ENCODE results near the gene PPY. TPM values are rescaled to one million over a fixed set of nuclear protein-coding genes. Genes with fewer than 3 reads are reported as not detected.

Gene PPY
- total and polyA plus RNA-seq, 7 donors, result not detected

- Histone ChIP-seq H3K4me3 (no peak overlapping the region), H3K36me3 (ENCODE audit: insufficient read depth in 1 of 2, low read depth in 1 of 2) (no peaks in the 10 kb centered on the region), H3K9me3 (no peaks in the 10 kb centered on the region), H3K4me1 (no peaks in the 10 kb centered on the region), H3K27ac (no peak overlapping the region), H3K27me3 (ENCODE audit: insufficient read depth in 3 of 3, low read length in 2 of 3) (peaks cover 0 to 60% (median 29%) of the 10 kb centered on the region in 3 donors)
- intact Hi-C loops (cut with DNase I), result no loop called here
- 7 to 12% (median 8%) methylated on average over 19 of the region's 19 CpGs for WGBS, 3 donors
- no peak for DNase-seq
- ATAC-seq, result no peak
- no peak for TF ChIP-seq CTCF (IDR thresholded peaks at IDR 0.05)
Observed at GRCh38 chr17:43952351-43952723, 10.1 kb upstream of the PPY start.

- no peak for DNase-seq
- H3K4me3 ChIP-seq, result no peak overlapping the region
- ATAC-seq, result no peak
- H3K36me3 ChIP-seq (ENCODE audit: insufficient read depth in 1 of 2, low read depth in 1 of 2), result no peaks in the 10 kb centered on the region
- H3K27me3 ChIP-seq (ENCODE audit: insufficient read depth in 3 of 3, low read length in 2 of 3), result peaks cover 0 to 60% (median 29%) of the 10 kb centered on the region in 3 donors
- intact Hi-C loops (cut with DNase I), result no loop called here
- H3K9me3 ChIP-seq, result no peaks in the 10 kb centered on the region
- TF ChIP-seq CTCF (IDR thresholded peaks at IDR 0.05), result no peak
- no peaks in the 10 kb centered on the region for H3K4me1 ChIP-seq
- no peak overlapping the region for H3K27ac ChIP-seq
- whole genome bisulfite sequencing, 3 donors, result 43 to 52% (median 47%) methylated on average over 4 of the region's 4 CpGs
Observed at GRCh38 chr17:43951750-43952149, 9.5 kb upstream of the PPY start.

- H3K27me3 ChIP-seq (ENCODE audit: insufficient read depth in 3 of 3, low read length in 2 of 3), result peaks cover 0 to 60% (median 28%) of the 10 kb centered on the region in 3 donors
- H3K4me3 ChIP-seq, result no peak overlapping the region
- no peak overlapping the region for H3K27ac ChIP-seq
- no peak for TF ChIP-seq CTCF (IDR thresholded peaks at IDR 0.05)
- H3K4me1 ChIP-seq, result no peaks in the 10 kb centered on the region
- no peak for ATAC-seq
- H3K9me3 ChIP-seq, result no peaks in the 10 kb centered on the region
- intact Hi-C loops (cut with DNase I), result no loop called here
- no peaks in the 10 kb centered on the region for H3K36me3 ChIP-seq (ENCODE audit: insufficient read depth in 1 of 2, low read depth in 1 of 2)
- no peak for DNase-seq
- WGBS, 3 donors, result 89 to 92% (median 89%) methylated on average over 2 of the region's 2 CpGs
Observed at GRCh38 chr17:43950554-43950953, 8.3 kb upstream of the PPY start.

GRCh38 chr17:43949781-43950180 is 7.5 kb upstream of the PPY start:
- Histone ChIP-seq H3K27me3 (ENCODE audit: insufficient read depth in 3 of 3, low read length in 2 of 3) (peaks cover 0 to 53% (median 28%) of the 10 kb centered on the region in 3 donors), H3K36me3 (ENCODE audit: insufficient read depth in 1 of 2, low read depth in 1 of 2) (no peaks in the 10 kb centered on the region), H3K4me1 (no peaks in the 10 kb centered on the region), H3K27ac (no peak overlapping the region), H3K9me3 (no peaks in the 10 kb centered on the region), H3K4me3 (no peak overlapping the region)
- ATAC-seq (no peak), DNase-seq (no peak)
- TF ChIP-seq CTCF (IDR thresholded peaks at IDR 0.05), result no peak
- 59 to 77% (median 60%) methylated on average over 4 of the region's 4 CpGs for WGBS, 3 donors
- intact Hi-C loops (cut with DNase I), result loop anchor here in 1 of 2 donors (10.0 kb wide), 1 partner anchor 215 kb away; no protein-coding TSS in a partner anchor

GRCh38 chr17:43946781-43947180 is 4.5 kb upstream of the PPY start:
- H3K36me3 ChIP-seq (ENCODE audit: insufficient read depth in 1 of 2, low read depth in 1 of 2), result no peaks in the 10 kb centered on the region
- WGBS, 3 donors, result 34 to 56% (median 38%) methylated on average over 4 of the region's 4 CpGs
- no peak overlapping the region for H3K4me3 ChIP-seq
- no peaks in the 10 kb centered on the region for H3K9me3 ChIP-seq
- H3K27me3 ChIP-seq (ENCODE audit: insufficient read depth in 3 of 3, low read length in 2 of 3), result peaks cover 0 to 26% (median 7%) of the 10 kb centered on the region in 3 donors
- no peak for DNase-seq
- intact Hi-C loops (cut with DNase I), result loop anchor here in 1 of 2 donors (10.0 kb wide), 1 partner anchor 218 kb away; no protein-coding TSS in a partner anchor
- no peak for ATAC-seq
- TF ChIP-seq CTCF (IDR thresholded peaks at IDR 0.05), result no peak
- no peaks in the 10 kb centered on the region for H3K4me1 ChIP-seq
- no peak overlapping the region for H3K27ac ChIP-seq
